Fibroblast of mammary gland (primary cell): Measurements from ENCODE around the gene PCGF1.

Experiments used
- DNase-seq: peaks from one replicate; pipeline ENCODE4 v3.0.0-alpha.2; 2010; ENCODE audit warnings: low read depth
- H3K4me3 ChIP-seq: 2 replicates; pipeline ENCODE4 v1.5.1; 2011; ENCODE audit warnings: low read depth, mild to moderate bottlenecking, low read length, moderate library complexity; ENCODE audit not compliant: control insufficient read depth
- CTCF ChIP-seq: conservative IDR thresholded peaks from 2 replicates; pipeline ENCODE4 v1.5.1; 2011; ENCODE audit warnings: low read depth, low read length, inconsistent platforms; ENCODE audit not compliant: control insufficient read depth, insufficient read depth

The PCGF1 gene

GRCh38 chr2:74552914-74553811, 45.7 kb upstream of the PCGF1 start:
- DNase-seq = peak; percentile 32
- TF ChIP-seq CTCF = no peak
- H3K4me3 ChIP-seq = peak overlapping the region; percentile 98

GRCh38 chr2:74551942-74552913, 44.7 kb upstream of the PCGF1 start:
- no peak for TF ChIP-seq CTCF
- DNase-seq = no peak
- H3K4me3 ChIP-seq = peak overlapping the region; percentile 98

- no peak for DNase-seq
- H3K4me3 ChIP-seq = no peak overlapping the region
- no peak for TF ChIP-seq CTCF
Measured at GRCh38 chr2:74551530-74551929, 44.0 kb upstream of the PCGF1 start.

GRCh38 chr2:74550231-74550630, 42.7 kb upstream of the PCGF1 start:
- no peak for TF ChIP-seq CTCF
- H3K4me3 ChIP-seq = no peak overlapping the region
- no peak for DNase-seq

GRCh38 chr2:74548900-74549826, 41.7 kb upstream of the PCGF1 start:
- no peak for TF ChIP-seq CTCF
- DNase-seq = peak; percentile 62
- peak overlapping the region; percentile 63 for H3K4me3 ChIP-seq

GRCh38 chr2:74548285-74548899, 40.9 kb upstream of the PCGF1 start:
- no peak for TF ChIP-seq CTCF
- DNase-seq = no peak

More at GRCh38 chr2:74548285-74548899, 40.9 kb upstream of the PCGF1 start:
- peak overlapping the region; percentile 48 for H3K4me3 ChIP-seq
